HepG2 (cell line): ENCODE results near the gene NUDT3. TPM values are rescaled to one million over a fixed set of nuclear protein-coding genes. Genes with fewer than 3 reads are reported as not detected.

Experiments
- IRX3 ChIP-seq: sonication (generic); formaldehyde crosslinking; IDR thresholded peaks from 2 replicates; pipeline ENCODE4 v1.8.1; 2023; ENCODE audit warnings: mild to moderate bottlenecking, low read depth, missing genetic modification reagents, borderline replicate concordance
- JUN ChIP-seq: sonication (generic); formaldehyde crosslinking; IDR thresholded peaks from 2 replicates; pipeline ENCODE4 v1.4.0; 2020; ENCODE audit warnings: mild to moderate bottlenecking, missing genetic modification reagents
- MEF2D ChIP-seq: sonication (generic); formaldehyde crosslinking; IDR thresholded peaks from 2 replicates; pipeline ENCODE4 v1.5.1; 2020; ENCODE audit warnings: mild to moderate bottlenecking, missing genetic modification reagents
- NR2C2 ChIP-seq: sonication (generic); formaldehyde crosslinking; IDR thresholded peaks from 2 replicates; pipeline ENCODE4 v1.4.0; 2020; ENCODE audit warnings: missing genetic modification reagents, mild to moderate bottlenecking, moderate library complexity, borderline replicate concordance
- NR3C1 ChIP-seq: sonication (generic); formaldehyde crosslinking; IDR thresholded peaks from 2 replicates; pipeline ENCODE4 v1.4.0; 2020; ENCODE audit warnings: missing genetic modification reagents
- SRSF1 ChIP-seq: fragments of 200-400 bp; formaldehyde crosslinking; optimal IDR thresholded peaks from 2 replicates; pipeline ENCODE3; 2017; ENCODE audit warnings: mild to moderate bottlenecking, low read depth, low read length, moderate library complexity
- TCF7L2 ChIP-seq: IDR thresholded peaks from 2 replicates; pipeline ENCODE4 v1.6.1; 2011; ENCODE audit warnings: mild to moderate bottlenecking, low read depth, low read length, moderate library complexity
- TP53 ChIP-seq: sonication (generic); formaldehyde crosslinking; conservative IDR thresholded peaks from 2 replicates; pipeline ENCODE4 v1.4.0; 2020; ENCODE audit warnings: missing genetic modification reagents
- ZBTB21 ChIP-seq: sonication (generic); formaldehyde crosslinking; IDR thresholded peaks from 2 replicates; pipeline ENCODE4 v1.4.0; 2020; ENCODE audit warnings: missing genetic modification reagents
- ZFP82 ChIP-seq: sonication (generic); formaldehyde crosslinking; IDR thresholded peaks from 2 replicates; pipeline ENCODE4 v1.5.1; 2020; ENCODE audit warnings: mild to moderate bottlenecking, missing genetic modification reagents, borderline replicate concordance
- ZNF264 ChIP-seq: sonication (generic); formaldehyde crosslinking; IDR thresholded peaks from 2 replicates; pipeline ENCODE4 v1.4.0; 2020; ENCODE audit warnings: missing genetic modification reagents
- ZNF431 ChIP-seq: sonication (generic); formaldehyde crosslinking; IDR thresholded peaks from 2 replicates; pipeline ENCODE4 v1.9.0; 2022; ENCODE audit warnings: missing genetic modification reagents, low read depth, mild to moderate bottlenecking, borderline replicate concordance
- ZNF547 ChIP-seq: sonication (generic); formaldehyde crosslinking; IDR thresholded peaks from 2 replicates; pipeline ENCODE4 v1.5.1; 2020; ENCODE audit warnings: mild to moderate bottlenecking, missing genetic modification reagents
- ZNF557 ChIP-seq: sonication (generic); formaldehyde crosslinking; IDR thresholded peaks from 2 replicates; pipeline ENCODE4 v1.4.0; 2020; ENCODE audit warnings: missing genetic modification reagents
- ZNF562 ChIP-seq: sonication (generic); formaldehyde crosslinking; IDR thresholded peaks from 2 replicates; pipeline ENCODE4 v1.8.0; 2022; ENCODE audit warnings: missing genetic modification reagents, borderline replicate concordance
- ZNF615 ChIP-seq: sonication (generic); formaldehyde crosslinking; IDR thresholded peaks from 2 replicates; pipeline ENCODE4 v1.5.0; 2020; ENCODE audit warnings: mild to moderate bottlenecking, missing genetic modification reagents, borderline replicate concordance
- ZNF891 ChIP-seq: sonication (generic); formaldehyde crosslinking; IDR thresholded peaks from 2 replicates; pipeline ENCODE4 v1.5.0; 2020; ENCODE audit warnings: mild to moderate bottlenecking, missing genetic modification reagents
- polyA plus RNA-seq, 8 experiments: library from polyadenylated mRNA; depleted of rRNA in 3 of 8; stranded (reverse) in 7 of 8; unstranded in 1 of 8; fragments of >200 nt; fragmentation: Illumina TruSeq in 4 of 8; extraction: Trizol in 4 of 8; gene quantifications; 2 replicates each; pipeline versions ENCODE4 v1.2.1 to v1.2.3, GENCODE V29; 2011 to 2016; ENCODE audit warnings: low read depth in 4 of 8, missing spikeins in 1 of 8, mixed read lengths in 1 of 8; ENCODE audit not compliant: insufficient read depth in 1 of 8
- total RNA-seq, 5 experiments: library from RNA; depleted of rRNA; stranded (reverse); fragments of >200 nt; fragmentation: Illumina TruSeq; extraction: Trizol; gene quantifications; 2 replicates each; pipeline ENCODE4 v1.2.3, GENCODE V29; 2016; ENCODE audit warnings: low read depth in 1 of 5
- TF ChIP-seq, protein P1 (sequence below): sonication (generic); formaldehyde crosslinking; IDR thresholded peaks from 2 replicates; pipeline ENCODE4 v1.4.0; 2020; ENCODE audit warnings: missing genetic modification reagents
- TF ChIP-seq, protein P2 (sequence below): sonication (generic); formaldehyde crosslinking; IDR thresholded peaks from 2 replicates; pipeline ENCODE4 v1.8.1; 2023; ENCODE audit warnings: missing genetic modification reagents, mild to moderate bottlenecking, borderline replicate concordance
- TF ChIP-seq, protein P3 (sequence below): sonication (generic); formaldehyde crosslinking; IDR thresholded peaks from 2 replicates; pipeline ENCODE4 v1.8.0; 2022; ENCODE audit warnings: mild to moderate bottlenecking, missing genetic modification reagents, moderate library complexity
- TF ChIP-seq, protein P4 (sequence below): sonication (generic); formaldehyde crosslinking; IDR thresholded peaks from 2 replicates; pipeline ENCODE4 v1.8.1; 2022; ENCODE audit warnings: low read depth, mild to moderate bottlenecking, missing genetic modification reagents
- TF ChIP-seq, protein P5 (sequence below): IDR thresholded peaks from 2 replicates; pipeline ENCODE4 v1.6.1; 2016; ENCODE audit warnings: mild to moderate bottlenecking

NUDT3 gene
- total and polyA plus RNA-seq, 2 of the 13 experiments (the other 11 are each of a cell fraction or from before 2014, with no cell fraction given) = 20.2 to 20.6 TPM

DNA sequence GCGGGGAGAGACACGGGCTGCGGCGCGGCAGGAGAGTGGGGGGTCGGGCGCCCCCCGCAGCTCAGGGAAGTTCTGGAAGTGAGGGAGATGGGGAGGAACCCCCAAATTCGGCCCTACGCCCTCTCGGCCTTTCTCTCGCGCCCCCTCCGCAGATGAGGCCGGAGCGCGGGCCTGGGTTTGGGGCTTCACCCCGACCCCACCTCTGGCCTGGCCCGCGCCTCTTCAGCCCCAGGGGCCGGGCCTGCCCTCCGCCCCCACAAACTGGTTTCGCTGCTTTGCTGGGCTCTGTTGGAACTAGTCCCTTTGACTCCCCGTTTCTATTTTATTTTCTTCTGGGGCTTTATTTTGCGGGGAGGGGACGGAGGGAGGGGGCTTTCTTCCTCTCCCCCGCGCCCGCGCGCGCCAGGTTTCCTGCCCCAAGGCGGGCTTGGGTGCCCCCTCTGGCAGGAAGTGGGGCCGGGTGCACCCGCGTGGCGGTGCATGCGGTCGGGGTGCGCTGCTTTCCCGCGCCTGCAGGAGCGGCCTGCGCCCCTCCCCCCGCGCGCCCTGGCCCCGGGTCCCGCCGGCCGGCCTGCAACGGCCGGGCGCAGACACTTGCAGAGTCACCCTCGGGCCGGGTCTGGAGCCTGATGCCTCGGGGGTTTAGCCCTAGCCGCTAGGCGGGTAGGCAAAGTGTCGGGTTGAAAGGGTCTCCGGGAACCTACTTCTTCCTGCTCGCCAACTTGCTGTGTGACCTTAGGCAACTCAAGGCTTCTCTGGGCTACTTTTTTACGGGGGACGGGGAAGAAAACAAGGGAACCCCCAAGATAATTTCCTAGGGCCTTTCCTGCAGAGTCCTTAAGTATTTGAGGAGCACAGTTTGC, 154.5 kb downstream of the NUDT3 start (continued):
- TF ChIP-seq, protein P1, sequence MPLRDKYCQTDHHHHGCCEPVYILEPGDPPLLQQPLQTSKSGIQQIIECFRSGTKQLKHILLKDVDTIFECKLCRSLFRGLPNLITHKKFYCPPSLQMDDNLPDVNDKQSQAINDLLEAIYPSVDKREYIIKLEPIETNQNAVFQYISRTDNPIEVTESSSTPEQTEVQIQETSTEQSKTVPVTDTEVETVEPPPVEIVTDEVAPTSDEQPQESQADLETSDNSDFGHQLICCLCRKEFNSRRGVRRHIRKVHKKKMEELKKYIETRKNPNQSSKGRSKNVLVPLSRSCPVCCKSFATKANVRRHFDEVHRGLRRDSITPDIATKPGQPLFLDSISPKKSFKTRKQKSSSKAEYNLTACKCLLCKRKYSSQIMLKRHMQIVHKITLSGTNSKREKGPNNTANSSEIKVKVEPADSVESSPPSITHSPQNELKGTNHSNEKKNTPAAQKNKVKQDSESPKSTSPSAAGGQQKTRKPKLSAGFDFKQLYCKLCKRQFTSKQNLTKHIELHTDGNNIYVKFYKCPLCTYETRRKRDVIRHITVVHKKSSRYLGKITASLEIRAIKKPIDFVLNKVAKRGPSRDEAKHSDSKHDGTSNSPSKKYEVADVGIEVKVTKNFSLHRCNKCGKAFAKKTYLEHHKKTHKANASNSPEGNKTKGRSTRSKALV = peak; percentile 90; the same call in 1 of the 2 replicates
- peak; percentile 86 for TF ChIP-seq ZNF562 (CRISPR knock-in tag)
- TF ChIP-seq ZBTB21 (CRISPR knock-in tag) = no peak
- 0 out of 2 replicates have a peak, but pooled peaks have one; percentile 55 for TF ChIP-seq NR2C2 (CRISPR knock-in tag)
- no peak for TF ChIP-seq NR3C1 (CRISPR knock-in tag)
- peak; percentile 99 for TF ChIP-seq IRX3 (CRISPR knock-in tag)
- no peak for TF ChIP-seq TCF7L2
- peak; percentile 99 for TF ChIP-seq ZNF547 (CRISPR knock-in tag)
- TF ChIP-seq, protein P2, sequence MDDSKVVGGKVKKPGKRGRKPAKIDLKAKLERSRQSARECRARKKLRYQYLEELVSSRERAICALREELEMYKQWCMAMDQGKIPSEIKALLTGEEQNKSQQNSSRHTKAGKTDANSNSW (CRISPR knock-in tag) = peak; percentile 98; the same call in 1 of the 2 replicates
- peak; percentile 89; the same call in 1 of the 2 replicates for TF ChIP-seq ZNF264 (CRISPR knock-in tag)
- TF ChIP-seq ZFP82 (CRISPR knock-in tag) = peak; percentile 99; the same call in 1 of the 2 replicates
- TF ChIP-seq SRSF1 = no peak
- TF ChIP-seq, protein P3, sequence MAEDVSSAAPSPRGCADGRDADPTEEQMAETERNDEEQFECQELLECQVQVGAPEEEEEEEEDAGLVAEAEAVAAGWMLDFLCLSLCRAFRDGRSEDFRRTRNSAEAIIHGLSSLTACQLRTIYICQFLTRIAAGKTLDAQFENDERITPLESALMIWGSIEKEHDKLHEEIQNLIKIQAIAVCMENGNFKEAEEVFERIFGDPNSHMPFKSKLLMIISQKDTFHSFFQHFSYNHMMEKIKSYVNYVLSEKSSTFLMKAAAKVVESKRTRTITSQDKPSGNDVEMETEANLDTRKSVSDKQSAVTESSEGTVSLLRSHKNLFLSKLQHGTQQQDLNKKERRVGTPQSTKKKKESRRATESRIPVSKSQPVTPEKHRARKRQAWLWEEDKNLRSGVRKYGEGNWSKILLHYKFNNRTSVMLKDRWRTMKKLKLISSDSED (CRISPR knock-in tag) = peak; percentile 99
- TF ChIP-seq ZNF891 (CRISPR knock-in tag) = peak; percentile 92; the same call in 1 of the 2 replicates
- peak; percentile 95 for TF ChIP-seq ZNF557 (CRISPR knock-in tag)
- TF ChIP-seq JUN = peak; percentile 87
- TF ChIP-seq ZNF615 (CRISPR knock-in tag) = no peak
- TF ChIP-seq ZNF431 (CRISPR knock-in tag) = peak; percentile 99
- TF ChIP-seq, protein P4, sequence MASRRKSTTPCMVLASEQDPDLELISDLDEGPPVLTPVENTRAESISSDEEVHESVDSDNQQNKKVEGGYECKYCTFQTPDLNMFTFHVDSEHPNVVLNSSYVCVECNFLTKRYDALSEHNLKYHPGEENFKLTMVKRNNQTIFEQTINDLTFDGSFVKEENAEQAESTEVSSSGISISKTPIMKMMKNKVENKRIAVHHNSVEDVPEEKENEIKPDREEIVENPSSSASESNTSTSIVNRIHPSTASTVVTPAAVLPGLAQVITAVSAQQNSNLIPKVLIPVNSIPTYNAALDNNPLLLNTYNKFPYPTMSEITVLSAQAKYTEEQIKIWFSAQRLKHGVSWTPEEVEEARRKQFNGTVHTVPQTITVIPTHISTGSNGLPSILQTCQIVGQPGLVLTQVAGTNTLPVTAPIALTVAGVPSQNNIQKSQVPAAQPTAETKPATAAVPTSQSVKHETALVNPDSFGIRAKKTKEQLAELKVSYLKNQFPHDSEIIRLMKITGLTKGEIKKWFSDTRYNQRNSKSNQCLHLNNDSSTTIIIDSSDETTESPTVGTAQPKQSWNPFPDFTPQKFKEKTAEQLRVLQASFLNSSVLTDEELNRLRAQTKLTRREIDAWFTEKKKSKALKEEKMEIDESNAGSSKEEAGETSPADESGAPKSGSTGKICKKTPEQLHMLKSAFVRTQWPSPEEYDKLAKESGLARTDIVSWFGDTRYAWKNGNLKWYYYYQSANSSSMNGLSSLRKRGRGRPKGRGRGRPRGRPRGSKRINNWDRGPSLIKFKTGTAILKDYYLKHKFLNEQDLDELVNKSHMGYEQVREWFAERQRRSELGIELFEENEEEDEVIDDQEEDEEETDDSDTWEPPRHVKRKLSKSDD (CRISPR knock-in tag) = peak; percentile 95
- no peak for TF ChIP-seq TP53 (CRISPR knock-in tag)
- TF ChIP-seq, protein P5, sequence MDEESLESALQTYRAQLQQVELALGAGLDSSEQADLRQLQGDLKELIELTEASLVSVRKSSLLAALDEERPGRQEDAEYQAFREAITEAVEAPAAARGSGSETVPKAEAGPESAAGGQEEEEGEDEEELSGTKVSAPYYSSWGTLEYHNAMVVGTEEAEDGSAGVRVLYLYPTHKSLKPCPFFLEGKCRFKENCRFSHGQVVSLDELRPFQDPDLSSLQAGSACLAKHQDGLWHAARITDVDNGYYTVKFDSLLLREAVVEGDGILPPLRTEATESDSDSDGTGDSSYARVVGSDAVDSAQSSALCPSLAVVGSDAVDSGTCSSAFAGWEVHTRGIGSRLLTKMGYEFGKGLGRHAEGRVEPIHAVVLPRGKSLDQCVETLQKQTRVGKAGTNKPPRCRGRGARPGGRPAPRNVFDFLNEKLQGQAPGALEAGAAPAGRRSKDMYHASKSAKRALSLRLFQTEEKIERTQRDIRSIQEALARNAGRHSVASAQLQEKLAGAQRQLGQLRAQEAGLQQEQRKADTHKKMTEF (CRISPR knock-in tag) = peak; percentile 74; the same call in 1 of the 2 replicates
- peak; percentile 36 for TF ChIP-seq MEF2D (CRISPR knock-in tag)
